MM.1S (cell line): ENCODE results near the gene PKMYT1.

Experiments
- DNase-seq: peaks from one replicate; pipeline ENCODE4 v3.0.0-alpha.2; 2015
- H2AFZ ChIP-seq: fragments of 300-600 bp; sonication (generic); 2 replicates; pipeline ENCODE4 v1.6.0; 2016; ENCODE audit warnings: antibody characterized with exemption, low read length
- H3F3A ChIP-seq: fragments of 300-600 bp; sonication (generic); 2 replicates; pipeline ENCODE4 v1.6.1; 2016; ENCODE audit warnings: mild to moderate bottlenecking, antibody characterized with exemption, low read length, moderate library complexity, mixed read lengths; ENCODE audit not compliant: insufficient read depth
- H3K27ac ChIP-seq: fragments of 300-600 bp; sonication (generic); 2 replicates; pipeline ENCODE4 v1.5.1; 2016; ENCODE audit warnings: mild to moderate bottlenecking, low read length
- H3K27me3 ChIP-seq: fragments of 300-600 bp; sonication (generic); replicated peaks from 2 replicates; pipeline ENCODE4 v1.6.0; 2016; ENCODE audit warnings: low read length; ENCODE audit not compliant: insufficient read depth
- H3K36me3 ChIP-seq: fragments of 300-600 bp; sonication (generic); replicated peaks from 2 replicates; pipeline ENCODE4 v1.6.1; 2016; ENCODE audit warnings: mild to moderate bottlenecking, low read length, mixed read lengths; ENCODE audit not compliant: insufficient read depth
- H3K4me1 ChIP-seq: fragments of 300-600 bp; sonication (generic); 2 replicates; pipeline ENCODE4 v1.6.1; 2016; ENCODE audit warnings: low read length, mixed read lengths
- H3K4me2 ChIP-seq: fragments of 300-600 bp; sonication (generic); 2 replicates; pipeline ENCODE4 v1.6.0; 2016; ENCODE audit warnings: low read depth, low read length
- H3K4me3 ChIP-seq: fragments of 300-600 bp; sonication (generic); 2 replicates; pipeline ENCODE4 v1.5.1; 2016; ENCODE audit warnings: low read length, mixed read lengths
- H3K79me2 ChIP-seq: fragments of 300-600 bp; sonication (generic); 2 replicates; pipeline ENCODE4 v1.6.1; 2016; ENCODE audit warnings: mixed run types, low read length, mixed read lengths
- H3K9ac ChIP-seq: fragments of 300-600 bp; sonication (generic); 2 replicates; pipeline ENCODE4 v1.6.1; 2016; ENCODE audit warnings: low read length, mixed read lengths
- H3K9me2 ChIP-seq: fragments of 300-600 bp; sonication (generic); replicated peaks from 2 replicates; pipeline ENCODE4 v1.6.1; 2016; ENCODE audit warnings: mild to moderate bottlenecking, low read length, mixed read lengths; ENCODE audit not compliant: insufficient read depth
- H3K9me3 ChIP-seq: fragments of 300-600 bp; sonication (generic); replicated peaks from 2 replicates; pipeline ENCODE4 v1.6.1; 2016; ENCODE audit warnings: mild to moderate bottlenecking, low read length, mixed read lengths; ENCODE audit not compliant: insufficient read depth
- H4K20me1 ChIP-seq: fragments of 300-600 bp; sonication (generic); 2 replicates; pipeline ENCODE4 v1.6.1; 2016; ENCODE audit warnings: mild to moderate bottlenecking, low read length, moderate library complexity, mixed read lengths; ENCODE audit not compliant: insufficient read depth
- CTCF ChIP-seq: fragments of 300-600 bp; sonication (generic); IDR thresholded peaks from 2 replicates; pipeline ENCODE4 v1.5.1; 2016; ENCODE audit warnings: antibody characterized with exemption, low read length, mixed read lengths
- EZH2 ChIP-seq: fragments of 300-600 bp; sonication (generic); optimal IDR thresholded peaks from 2 replicates; pipeline ENCODE3; 2017; ENCODE audit warnings: low read depth, mild to moderate bottlenecking, antibody characterized with exemption, low read length, mixed read lengths
- EZH2phosphoT487 ChIP-seq: fragments of 300-600 bp; sonication (generic); IDR thresholded peaks from 2 replicates; pipeline ENCODE4 v1.6.1; 2018; ENCODE audit warnings: antibody characterized with exemption, low read length

The PKMYT1 gene

DNA sequence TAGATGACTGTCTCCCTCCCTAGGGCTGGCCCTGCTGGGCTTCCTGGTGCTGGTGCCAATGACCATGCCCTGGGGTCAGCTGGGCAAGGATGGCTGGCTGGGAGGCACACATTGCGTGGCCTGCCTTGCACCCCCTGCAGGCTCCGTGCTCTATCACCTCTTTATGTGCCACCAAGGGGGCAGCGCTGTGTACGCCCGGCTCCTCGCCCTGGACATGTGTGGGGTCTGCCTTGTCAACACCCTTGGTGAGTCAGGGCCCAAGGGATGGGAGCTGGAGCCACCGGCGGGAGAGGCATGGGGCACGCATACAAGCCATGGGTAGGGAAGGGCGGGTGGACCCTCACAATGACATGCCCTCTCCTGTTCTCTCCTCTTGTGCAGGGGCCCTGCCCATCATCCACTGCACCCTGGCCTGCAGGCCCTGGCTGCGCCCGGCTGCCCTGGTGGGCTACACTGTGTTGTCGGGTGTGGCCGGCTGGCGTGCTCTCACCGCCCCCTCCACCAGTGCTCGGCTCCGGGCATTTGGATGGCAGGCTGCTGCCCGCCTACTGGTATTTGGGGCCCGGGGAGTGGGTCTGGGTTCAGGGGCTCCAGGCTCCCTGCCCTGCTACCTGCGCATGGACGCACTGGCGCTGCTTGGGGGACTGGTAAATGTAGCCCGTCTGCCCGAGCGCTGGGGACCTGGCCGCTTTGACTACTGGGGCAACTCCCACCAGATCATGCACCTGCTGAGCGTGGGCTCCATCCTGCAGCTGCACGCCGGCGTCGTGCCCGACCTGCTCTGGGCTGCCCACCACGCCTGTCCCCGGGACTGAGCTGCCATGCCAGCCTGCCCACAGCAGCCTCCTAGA is 8.9 kb downstream of the PKMYT1 start:
- Histone ChIP-seq H3K9me2 (no peaks in the 10 kb centered on the region), H3K79me2 (peaks cover 33% of the 10 kb centered on the region), H3K27me3 (no peaks in the 10 kb centered on the region), H3K9ac (peak overlapping the region; percentile 94; the same call in 1 of the 2 replicates), H3K4me3 (no peak overlapping the region), H3K9me3 (no peaks in the 10 kb centered on the region), H3K4me1 (peaks cover 6% of the 10 kb centered on the region), H2AFZ (no peak overlapping the region), H3K4me2 (peak overlapping the region; percentile 86), H3K27ac (no peak overlapping the region), H4K20me1 (no peaks in the 10 kb centered on the region), H3K36me3 (no peaks in the 10 kb centered on the region; the same call in 1 of the 2 replicates), H3F3A (peaks cover 19% of the 10 kb centered on the region)
- no peak for DNase-seq
- TF ChIP-seq CTCF (no peak), EZH2 (no peak), EZH2phosphoT487 (no peak)

GRCh38 chr16:2970563-2970962 is 9.7 kb downstream of the PKMYT1 start:
- Histone ChIP-seq H3K4me2 (peak overlapping the region; percentile 86), H3K27ac (peak overlapping the region; percentile 66; the same call in 1 of the 2 replicates), H2AFZ (peak overlapping the region; percentile 40; the same call in 1 of the 2 replicates), H3F3A (peaks cover 20% of the 10 kb centered on the region; the same call in 1 of the 2 replicates), H3K79me2 (peaks cover 33% of the 10 kb centered on the region), H3K36me3 (no peaks in the 10 kb centered on the region; the same call in 1 of the 2 replicates), H3K4me3 (peak overlapping the region; percentile 100), H3K9me3 (no peaks in the 10 kb centered on the region), H3K4me1 (peaks cover 13% of the 10 kb centered on the region), H4K20me1 (no peaks in the 10 kb centered on the region), H3K9me2 (no peaks in the 10 kb centered on the region), H3K27me3 (no peaks in the 10 kb centered on the region), H3K9ac (peak overlapping the region; percentile 94)
- no peak for TF ChIP-seq CTCF
- DNase-seq = no peak

DNA sequence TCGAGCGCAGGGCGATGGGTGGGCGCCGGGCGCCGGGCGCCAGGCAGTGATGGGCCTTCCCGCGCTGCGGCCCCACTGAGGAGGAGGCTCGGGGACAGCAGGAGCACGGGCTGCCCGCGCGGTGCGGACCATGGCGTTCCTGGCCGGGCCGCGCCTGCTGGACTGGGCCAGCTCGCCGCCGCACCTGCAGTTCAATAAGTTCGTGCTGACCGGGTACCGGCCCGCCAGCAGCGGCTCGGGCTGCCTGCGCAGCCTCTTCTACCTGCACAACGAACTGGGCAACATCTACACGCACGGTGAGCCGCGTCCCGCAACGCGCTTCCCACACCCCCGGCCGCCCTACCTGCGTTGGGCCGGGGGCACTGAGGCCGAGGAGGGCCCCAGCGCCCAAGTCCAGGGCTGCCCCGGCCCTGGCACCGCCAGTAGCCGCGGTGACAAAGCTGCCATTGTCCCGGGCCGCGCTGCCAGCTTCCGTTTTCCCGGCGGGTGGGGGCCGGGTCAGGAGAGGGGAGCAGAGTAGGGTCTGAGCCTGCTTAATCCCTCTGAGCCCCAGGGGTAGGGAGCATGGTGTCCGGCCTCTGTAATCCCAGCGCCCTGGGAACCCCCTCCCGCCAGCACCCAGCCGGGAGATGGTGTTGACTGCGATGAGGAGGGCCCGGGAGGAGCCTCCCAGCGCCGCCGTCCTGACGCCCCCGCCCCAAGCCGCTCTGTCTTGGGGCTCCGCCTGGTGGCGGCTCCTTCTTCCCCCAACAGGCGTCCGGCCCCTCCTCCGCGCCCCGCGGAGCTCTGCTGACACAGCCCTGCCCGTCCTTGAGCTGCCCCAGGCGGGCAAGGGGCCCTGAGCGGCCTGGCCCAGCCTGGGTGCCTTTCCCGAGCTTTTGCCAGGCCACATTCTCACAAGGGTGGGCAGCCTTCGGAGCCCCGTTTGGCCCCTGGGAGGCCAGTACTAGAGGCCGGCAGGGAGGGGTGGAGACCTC is 10.4 kb downstream of the PKMYT1 start:
- H3K9ac ChIP-seq = peak overlapping the region; percentile 94
- DNase-seq = peak; percentile 89
- peaks cover 33% of the 10 kb centered on the region for H3K79me2 ChIP-seq
- H3K4me1 ChIP-seq = peaks cover 13% of the 10 kb centered on the region
- peak overlapping the region; percentile 86 for H3K4me2 ChIP-seq
- peak overlapping the region; percentile 100 for H3K4me3 ChIP-seq
- H3K9me2 ChIP-seq = no peaks in the 10 kb centered on the region
- peaks cover 20% of the 10 kb centered on the region; the same call in 1 of the 2 replicates for H3F3A ChIP-seq
- no peaks in the 10 kb centered on the region; the same call in 1 of the 2 replicates for H3K36me3 ChIP-seq
- peak overlapping the region; percentile 66 for H3K27ac ChIP-seq
- H3K9me3 ChIP-seq = no peaks in the 10 kb centered on the region
- H2AFZ ChIP-seq = peak overlapping the region; percentile 67
- TF ChIP-seq EZH2phosphoT487 (no peak), CTCF (peak; percentile 57)
- H3K27me3 ChIP-seq = peaks cover under 1% of the 10 kb centered on the region
- no peaks in the 10 kb centered on the region for H4K20me1 ChIP-seq
